NCI-H2171 treated with DMSO at 0.1 percent for 48 hours (cell line): ENCODE results near the gene MAGEB6.
"Not testable (repeated sequence)": the region's sequence is repeated elsewhere in the genome, so short reads cannot be mapped to it uniquely, and the experiment has no call there.

Experiments
- DNase-seq: peaks from one replicate; lab custom pipeline; 2025; lab: John Stamatoyannopoulos, UW

MAGEB6 gene, protein sequence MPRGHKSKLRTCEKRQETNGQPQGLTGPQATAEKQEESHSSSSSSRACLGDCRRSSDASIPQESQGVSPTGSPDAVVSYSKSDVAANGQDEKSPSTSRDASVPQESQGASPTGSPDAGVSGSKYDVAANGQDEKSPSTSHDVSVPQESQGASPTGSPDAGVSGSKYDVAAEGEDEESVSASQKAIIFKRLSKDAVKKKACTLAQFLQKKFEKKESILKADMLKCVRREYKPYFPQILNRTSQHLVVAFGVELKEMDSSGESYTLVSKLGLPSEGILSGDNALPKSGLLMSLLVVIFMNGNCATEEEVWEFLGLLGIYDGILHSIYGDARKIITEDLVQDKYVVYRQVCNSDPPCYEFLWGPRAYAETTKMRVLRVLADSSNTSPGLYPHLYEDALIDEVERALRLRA

GRCh38 chrX:26192204-26192603, at the start of gene MAGEB6:
Gene MAGEB6 (plus strand): TSS chrX:26192440. CDS start chrX:26193847, 1,407 bp downstream.
- no peak for DNase-seq

GRCh38 chrX:26146024-26146423, 46.2 kb upstream of the MAGEB6 start:
- no peak for DNase-seq

DNA sequence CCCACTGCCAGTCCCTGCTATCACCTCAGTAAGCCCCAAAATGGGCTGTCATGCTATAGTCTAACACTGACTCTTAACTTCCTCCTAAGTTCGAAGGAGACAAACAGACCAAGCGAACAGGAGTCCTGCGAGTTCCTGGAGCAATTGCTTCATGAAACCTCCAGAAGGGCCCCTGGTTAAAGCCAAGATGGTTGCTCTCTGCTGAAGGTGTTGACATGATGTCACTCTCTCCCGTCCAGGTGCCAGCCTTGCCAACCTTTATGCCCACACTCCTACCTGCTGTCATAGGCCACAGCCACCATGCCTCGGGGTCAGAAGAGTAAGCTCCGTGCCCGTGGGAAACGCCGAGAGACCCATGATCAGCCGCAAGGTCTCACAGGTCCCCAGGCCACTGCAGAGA, 31.9 kb upstream of the MAGEB6 start, which contains the start of gene MAGEB6B:
Gene MAGEB6B (plus strand): TSS at position 301 of the 400 bp plus-strand sequence. CDS start 0 bp downstream, at position 301.
- DNase-seq: no peak

GRCh38 chrX:26203561-26203960, 11.3 kb downstream of the MAGEB6 start:
- DNase-seq: no peak

DNA sequence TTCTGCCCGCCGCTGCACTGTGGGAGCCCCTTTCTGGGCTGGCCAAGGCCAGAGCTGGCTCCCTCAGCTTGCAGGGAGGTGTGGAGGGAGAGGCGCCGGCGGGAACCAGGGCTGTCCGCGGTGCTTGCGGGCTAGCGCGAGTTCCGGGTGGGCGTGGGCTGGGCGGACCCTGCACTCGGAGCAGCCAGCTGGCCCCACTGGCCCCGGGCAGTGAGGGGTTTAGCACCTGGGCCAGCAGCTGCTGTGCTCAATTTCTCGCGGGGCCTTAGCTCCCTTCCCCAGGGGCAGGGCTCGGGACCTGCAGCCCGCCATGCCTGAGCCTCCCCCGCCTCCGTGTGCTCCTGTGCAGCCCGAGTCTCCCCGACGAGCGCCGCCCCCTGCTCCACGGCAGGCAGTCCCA, 12.5 kb downstream of the MAGEB6 start:
- DNase-seq: not testable (repeated sequence)

GRCh38 chrX:26208012-26208411, 15.8 kb downstream of the MAGEB6 start:
- DNase-seq: no peak

GRCh38 chrX:26215869-26216268, 23.6 kb downstream of the MAGEB6 start, which contains the start of gene MAGEB5:
Gene MAGEB5 (plus strand): TSS chrX:26216169. CDS start chrX:26217302, 1,133 bp downstream.
- no peak for DNase-seq

DNA sequence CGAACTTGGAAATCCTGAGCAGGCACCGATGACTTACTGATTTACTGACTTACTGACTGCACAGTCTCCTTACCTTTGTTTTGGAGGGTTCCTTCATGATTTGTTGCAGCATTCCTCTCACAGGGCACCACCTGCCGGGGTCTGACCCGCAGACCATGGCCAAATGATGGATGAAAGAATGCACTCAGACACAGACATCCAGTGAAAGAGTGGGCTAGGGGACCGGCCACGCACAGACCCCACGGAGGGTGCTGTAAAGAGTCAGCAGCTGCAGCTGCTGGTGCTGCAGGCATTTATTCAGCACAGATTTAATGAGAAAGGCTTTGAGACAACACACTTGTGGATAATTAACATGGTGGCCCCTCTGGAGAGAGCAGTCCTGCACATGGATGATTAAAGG, 27.1 kb downstream of the MAGEB6 start:
- DNase-seq: no peak

GRCh38 chrX:26234177-26234576, 41.9 kb downstream of the MAGEB6 start:
- no peak for DNase-seq
